ENCODE data around the gene KCNE1. TPM values are rescaled to one million over a fixed set of nuclear protein-coding genes. Genes with fewer than 3 reads are reported as not detected.

Gene KCNE1
- total RNA-seq, 4 donors from 2014 or later: 0.82 to 2.3 (median 0.83) TPM; not detected in 1

DNA sequence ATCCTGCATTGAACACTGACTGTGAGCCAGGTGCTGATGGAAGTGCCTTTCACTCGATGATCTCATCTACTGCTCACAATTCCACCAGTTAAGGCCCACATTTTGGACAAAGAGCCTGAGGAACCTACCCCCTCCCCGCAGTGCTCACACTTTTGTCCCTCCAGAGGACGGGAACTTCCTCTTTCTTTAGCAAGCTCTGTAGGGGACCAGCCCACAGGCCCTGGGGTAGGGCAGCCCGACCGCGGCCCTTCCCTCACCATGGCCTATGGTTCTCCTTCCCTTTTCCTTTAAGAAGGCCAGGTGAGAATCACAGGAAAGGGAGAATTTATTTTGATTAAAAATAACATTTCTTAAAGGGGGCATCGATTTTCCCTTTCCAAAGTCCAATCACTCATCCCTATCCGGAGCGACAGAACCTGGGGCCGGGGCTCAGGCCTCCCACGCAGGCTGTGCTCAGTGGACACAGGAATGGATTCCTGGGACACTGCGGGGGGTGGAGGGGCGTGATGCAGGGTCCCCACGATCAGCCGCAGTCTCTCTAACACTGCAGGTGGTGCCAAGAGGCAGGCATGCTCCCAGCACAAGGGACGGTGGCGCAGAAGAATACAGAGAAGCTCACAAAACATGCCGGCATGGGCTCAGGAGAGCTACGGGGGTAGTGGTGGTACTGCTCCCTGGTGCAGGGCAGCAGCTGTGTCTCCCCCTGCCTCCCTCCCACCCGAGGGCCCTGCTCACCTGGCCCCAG lies 8.9 kb upstream of the KCNE1 start:
- Histone ChIP-seq H3K9me3 (no peaks in the 10 kb centered on the region), H3K4me1 (peaks cover 8 to 47% (median 26%) of the 10 kb centered on the region in 3 donors), H3K4me3 (no peak overlapping the region), H3K27me3 (no peaks in the 10 kb centered on the region), H3K27ac (peak overlapping the region in 2 of 4 donors; percentile 39 to 68), H3K36me3 (peaks cover 0 to 61% (median 7%) of the 10 kb centered on the region in 3 donors)
- intact Hi-C loops (cut with DNase I): no loop called here
- DNase-seq: no peak
- 80 to 88% methylated on average over 11 to 13 of the region's 20 CpGs for WGBS, 2 donors
- TF ChIP-seq POLR2A (IDR thresholded peaks at IDR 0.05): no peak
- TF ChIP-seq, protein P1, sequence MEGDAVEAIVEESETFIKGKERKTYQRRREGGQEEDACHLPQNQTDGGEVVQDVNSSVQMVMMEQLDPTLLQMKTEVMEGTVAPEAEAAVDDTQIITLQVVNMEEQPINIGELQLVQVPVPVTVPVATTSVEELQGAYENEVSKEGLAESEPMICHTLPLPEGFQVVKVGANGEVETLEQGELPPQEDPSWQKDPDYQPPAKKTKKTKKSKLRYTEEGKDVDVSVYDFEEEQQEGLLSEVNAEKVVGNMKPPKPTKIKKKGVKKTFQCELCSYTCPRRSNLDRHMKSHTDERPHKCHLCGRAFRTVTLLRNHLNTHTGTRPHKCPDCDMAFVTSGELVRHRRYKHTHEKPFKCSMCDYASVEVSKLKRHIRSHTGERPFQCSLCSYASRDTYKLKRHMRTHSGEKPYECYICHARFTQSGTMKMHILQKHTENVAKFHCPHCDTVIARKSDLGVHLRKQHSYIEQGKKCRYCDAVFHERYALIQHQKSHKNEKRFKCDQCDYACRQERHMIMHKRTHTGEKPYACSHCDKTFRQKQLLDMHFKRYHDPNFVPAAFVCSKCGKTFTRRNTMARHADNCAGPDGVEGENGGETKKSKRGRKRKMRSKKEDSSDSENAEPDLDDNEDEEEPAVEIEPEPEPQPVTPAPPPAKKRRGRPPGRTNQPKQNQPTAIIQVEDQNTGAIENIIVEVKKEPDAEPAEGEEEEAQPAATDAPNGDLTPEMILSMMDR (IDR thresholded peaks at IDR 0.05): no peak

DNA sequence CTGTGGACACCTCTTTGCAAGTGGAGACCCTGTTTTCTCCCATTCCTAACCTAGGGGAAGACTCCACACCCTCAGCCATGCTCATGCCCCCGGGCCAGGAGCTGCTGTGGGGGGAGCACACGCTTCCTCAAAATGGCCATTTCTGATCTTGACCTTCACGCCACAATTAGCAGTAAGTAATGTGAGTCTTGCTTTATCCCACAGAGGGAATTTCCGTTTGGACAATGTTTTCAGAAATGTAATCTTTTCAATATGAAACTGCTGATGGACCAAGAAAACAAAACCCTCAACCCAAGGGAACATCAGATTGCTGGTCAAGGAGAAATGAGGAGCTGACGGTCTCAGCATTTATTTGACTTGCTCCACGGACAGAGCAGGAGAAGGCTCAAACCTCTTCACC lies 8.3 kb upstream of the KCNE1 start:
- Histone ChIP-seq H3K4me1 (peaks cover 8 to 40% (median 20%) of the 10 kb centered on the region in 3 donors), H3K36me3 (peaks cover 0 to 61% (median 7%) of the 10 kb centered on the region in 3 donors), H3K4me3 (no peak overlapping the region), H3K27me3 (no peaks in the 10 kb centered on the region), H3K27ac (peak overlapping the region in 1 of 4 donors; percentile 48), H3K9me3 (no peaks in the 10 kb centered on the region)
- WGBS, 2 donors: 79 to 85% methylated on average over 5 to 6 of the region's 6 CpGs
- no peak for TF ChIP-seq POLR2A (IDR thresholded peaks at IDR 0.05)
- TF ChIP-seq, protein P1 (IDR thresholded peaks at IDR 0.05): no peak
- DNase-seq: no peak
- intact Hi-C loops (cut with DNase I): no loop called here

DNA sequence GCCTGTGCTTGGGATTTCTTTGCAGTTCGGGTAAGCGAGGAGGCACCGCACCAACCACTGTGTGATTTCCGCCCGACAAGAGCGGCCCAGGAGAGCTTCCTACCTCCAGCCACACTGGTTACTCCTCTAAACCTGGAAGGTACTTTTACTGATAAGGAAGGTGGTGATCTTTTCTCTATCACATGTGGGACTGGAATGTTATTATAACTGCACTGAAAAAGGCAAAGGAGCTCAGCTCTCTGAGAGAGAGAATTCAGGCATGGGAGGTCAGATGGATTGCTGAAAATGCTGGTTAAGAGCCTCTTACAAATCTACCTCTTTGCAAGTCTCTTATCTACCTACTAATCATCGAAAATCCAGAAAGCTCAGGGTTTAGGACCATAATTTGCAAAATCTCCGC lies 7.7 kb upstream of the KCNE1 start:
- H3K4me1 ChIP-seq: peaks cover 8 to 35% (median 15%) of the 10 kb centered on the region in 3 donors
- TF ChIP-seq, protein P1 (IDR thresholded peaks at IDR 0.05): no peak
- TF ChIP-seq POLR2A (IDR thresholded peaks at IDR 0.05): no peak
- no peaks in the 10 kb centered on the region for H3K9me3 ChIP-seq
- peaks cover 0 to 61% (median 7%) of the 10 kb centered on the region in 3 donors for H3K36me3 ChIP-seq
- H3K27ac ChIP-seq: peak overlapping the region in 1 of 4 donors; percentile 48
- 80 to 96% methylated on average over 5 to 8 of the region's 8 CpGs for WGBS, 2 donors
- DNase-seq: no peak
- no peaks in the 10 kb centered on the region for H3K27me3 ChIP-seq
- intact Hi-C loops (cut with DNase I): no loop called here
- no peak overlapping the region for H3K4me3 ChIP-seq

DNA sequence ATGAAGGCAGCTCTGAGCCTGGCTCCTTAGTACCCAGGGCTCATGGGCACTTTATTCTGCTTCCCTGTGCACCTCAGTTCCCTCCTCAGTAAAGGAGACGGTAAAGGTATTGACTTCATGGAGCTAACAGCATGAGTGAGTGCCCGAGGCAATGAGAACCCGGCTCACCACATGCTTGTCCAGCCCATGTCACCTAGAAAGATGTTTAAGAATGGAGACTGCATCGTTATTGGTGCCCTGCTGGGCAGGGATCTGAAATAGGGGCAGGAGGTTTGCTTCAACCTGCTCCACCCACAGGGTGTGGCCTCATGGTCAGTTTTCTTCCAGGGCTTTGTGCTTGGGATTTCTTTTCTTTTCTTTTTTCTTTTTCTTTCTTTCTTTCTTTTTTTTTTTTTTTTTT lies 7.0 kb upstream of the KCNE1 start:
- Histone ChIP-seq H3K4me1 (peaks cover 8 to 32% (median 13%) of the 10 kb centered on the region in 3 donors), H3K27ac (peak overlapping the region in 1 of 4 donors; percentile 18), H3K4me3 (no peak overlapping the region), H3K36me3 (peaks cover 0 to 61% (median 7%) of the 10 kb centered on the region in 3 donors), H3K27me3 (no peaks in the 10 kb centered on the region), H3K9me3 (no peaks in the 10 kb centered on the region)
- no peak for TF ChIP-seq POLR2A (IDR thresholded peaks at IDR 0.05)
- TF ChIP-seq, protein P1 (IDR thresholded peaks at IDR 0.05): no peak
- DNase-seq: no peak
- WGBS, 2 donors: 65 to 70% methylated on average over 4 of the region's 4 CpGs
- intact Hi-C loops (cut with DNase I): no loop called here

DNA sequence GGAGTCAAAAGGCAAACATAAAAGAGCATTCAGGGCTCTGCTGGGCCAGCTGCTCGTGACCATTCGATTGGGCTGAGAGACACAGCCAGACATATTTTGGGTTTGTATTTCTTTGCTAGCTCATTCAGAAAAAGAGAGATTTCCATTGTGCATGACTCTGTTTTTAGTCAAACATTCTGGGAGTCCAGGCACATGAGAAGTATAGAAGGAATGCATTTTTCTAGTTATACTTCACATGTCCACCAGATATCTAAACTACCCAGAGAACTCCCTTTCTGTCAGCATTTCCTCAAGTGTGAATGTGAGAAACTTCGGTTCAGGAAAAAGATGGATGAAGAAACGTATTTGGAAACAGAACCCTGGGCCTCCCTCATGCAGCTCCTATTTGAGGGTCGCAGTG lies 6.3 kb upstream of the KCNE1 start:
- 84 to 87% methylated on average over 4 to 5 of the region's 5 CpGs for WGBS, 2 donors
- peaks cover 8 to 26% (median 13%) of the 10 kb centered on the region in 3 donors for H3K4me1 ChIP-seq

More for the DNA sequence above, 6.3 kb upstream of the KCNE1 start:
- Histone ChIP-seq H3K27me3 (no peaks in the 10 kb centered on the region), H3K27ac (no peak overlapping the region), H3K4me3 (no peak overlapping the region), H3K9me3 (no peaks in the 10 kb centered on the region), H3K36me3 (peaks cover 0 to 60% (median 7%) of the 10 kb centered on the region in 3 donors)
- TF ChIP-seq POLR2A (IDR thresholded peaks at IDR 0.05): no peak
- TF ChIP-seq, protein P1 (IDR thresholded peaks at IDR 0.05): no peak
- intact Hi-C loops (cut with DNase I): no loop called here
- DNase-seq: no peak
